Stimulated activated CD4-positive, alpha-beta T cell treated with anti-CD3 and anti-CD28 coated beads, Interleukin-2, amount 100 ng/mL, for 4 hours (primary cell): ENCODE measurements around the gene DGCR2.
"Not testable (repeated sequence)": the region's sequence is repeated elsewhere in the genome, so short reads cannot be mapped to it uniquely, and the experiment has no call there.

ENCODE experiments used
- DNase-seq: peaks from one replicate; pipeline ENCODE4 v3.0.0-alpha.2; 2020; ENCODE audit warnings: low read depth

Gene DGCR2

GRCh38 chr22:19081351-19081750, 40.9 kb downstream of the DGCR2 start:
- no peak for DNase-seq

GRCh38 chr22:19080853-19081252, 41.4 kb downstream of the DGCR2 start:
- DNase-seq: no peak

GRCh38 chr22:19079691-19080090, 42.5 kb downstream of the DGCR2 start:
- DNase-seq: no peak

GRCh38 chr22:19075404-19075803, 46.8 kb downstream of the DGCR2 start:
- no peak for DNase-seq

GRCh38 chr22:19072853-19073252, 49.4 kb downstream of the DGCR2 start:
- not testable (repeated sequence) for DNase-seq

- no peak for DNase-seq
Measured at GRCh38 chr22:19070397-19071169, 51.6 kb downstream of the DGCR2 start.

- no peak for DNase-seq
Measured at GRCh38 chr22:19069451-19069850, 52.8 kb downstream of the DGCR2 start.

GRCh38 chr22:19068784-19069271, 53.4 kb downstream of the DGCR2 start:
- no peak for DNase-seq

GRCh38 chr22:19067696-19068348, 54.4 kb downstream of the DGCR2 start:
- DNase-seq: no peak

- DNase-seq: no peak
Measured at GRCh38 chr22:19066531-19067271, 55.5 kb downstream of the DGCR2 start.

GRCh38 chr22:19065929-19066328, 56.3 kb downstream of the DGCR2 start:
- DNase-seq: no peak

- no peak for DNase-seq
Measured at GRCh38 chr22:19065298-19065859, 56.8 kb downstream of the DGCR2 start.

- no peak for DNase-seq
Measured at GRCh38 chr22:19064354-19065054, 57.7 kb downstream of the DGCR2 start.

GRCh38 chr22:19063581-19064353, 58.4 kb downstream of the DGCR2 start:
- no peak for DNase-seq

GRCh38 chr22:19062943-19063308, 59.3 kb downstream of the DGCR2 start:
- DNase-seq: no peak

GRCh38 chr22:19062139-19062942, 59.9 kb downstream of the DGCR2 start:
- no peak for DNase-seq

- no peak for DNase-seq
Measured at GRCh38 chr22:19061471-19062138, 60.6 kb downstream of the DGCR2 start.

GRCh38 chr22:19060356-19061009, 61.7 kb downstream of the DGCR2 start:
- no peak for DNase-seq
